Glomerular endothelial cell (primary cell): ENCODE measurements around the gene A2M. TPM values are rescaled to one million over a fixed set of nuclear protein-coding genes. Genes with fewer than 3 reads are reported as not detected.
A peak's percentile ranks its signal among the peaks of the same experiment; 100 is the strongest.
"Not testable (repeated sequence)": the region's sequence is repeated elsewhere in the genome, so short reads cannot be mapped to it uniquely, and the experiment has no call there.

Source experiments
- DNase-seq: peaks from one replicate; pipeline ENCODE4 v3.0.0-alpha.2; 2011; ENCODE audit warnings: low read depth, low spot score; ENCODE audit errors: extremely low read depth
- total RNA-seq: library from RNA; depleted of rRNA; stranded (reverse); fragments of >200 nt; gene quantifications from 2 replicates; pipeline ENCODE4 v1.2.3, GENCODE V29; 2015

The A2M gene
- 74.4 and 117 TPM in 2 replicates for total RNA-seq

- DNase-seq, result no peak
Observed at GRCh38 chr12:9115731-9116559, at the start of gene A2M. Gene A2M (minus strand): TSS chr12:9115919. CDS start chr12:9115849, 70 bp downstream.

GRCh38 chr12:9163392-9163791 lies 47.7 kb upstream of the A2M start:
- peak; percentile 92 for DNase-seq

GRCh38 chr12:9156119-9156518 lies 40.4 kb upstream of the A2M start:
- DNase-seq, result no peak

- DNase-seq, result no peak
Observed at GRCh38 chr12:9149372-9149771, 33.7 kb upstream of the A2M start.

- peak; percentile 37 for DNase-seq
Observed at GRCh38 chr12:9148926-9149325, 33.2 kb upstream of the A2M start.

GRCh38 chr12:9147461-9147860 lies 31.7 kb upstream of the A2M start:
- DNase-seq, result no peak

GRCh38 chr12:9144730-9145106 lies 29.0 kb upstream of the A2M start:
- no peak for DNase-seq

- no peak for DNase-seq
Observed at GRCh38 chr12:9143929-9144729, 28.4 kb upstream of the A2M start.

- DNase-seq, result no peak
Observed at GRCh38 chr12:9143137-9143536, 27.4 kb upstream of the A2M start.

- not testable (repeated sequence) for DNase-seq
Observed at GRCh38 chr12:9139588-9140290, 24.0 kb upstream of the A2M start.

GRCh38 chr12:9135903-9136310 lies 20.2 kb upstream of the A2M start:
- DNase-seq, result no peak

- no peak for DNase-seq
Observed at GRCh38 chr12:9134981-9135628, 19.4 kb upstream of the A2M start.

- DNase-seq, result no peak
Observed at GRCh38 chr12:9133216-9133916, 17.6 kb upstream of the A2M start.

- DNase-seq, result no peak
Observed at GRCh38 chr12:9132008-9132535, 16.4 kb upstream of the A2M start.

- DNase-seq, result no peak
Observed at GRCh38 chr12:9130244-9130643, 14.5 kb upstream of the A2M start.

GRCh38 chr12:9127936-9128663 lies 12.4 kb upstream of the A2M start:
- DNase-seq, result no peak

GRCh38 chr12:9127484-9127883 lies 11.8 kb upstream of the A2M start:
- no peak for DNase-seq

- DNase-seq, result no peak
Observed at GRCh38 chr12:9124383-9125031, 8.8 kb upstream of the A2M start.
